ENCODE data around the gene ELK4. TPM values are rescaled to one million over a fixed set of nuclear protein-coding genes. Genes with fewer than 3 reads are reported as not detected.

ELK4 gene
- total and polyA plus RNA-seq, 2 of the 13 experiments (the other 11 are each of a cell fraction or from before 2014, with no cell fraction given), result 8.3 to 13.1 TPM

- TF ChIP-seq ZBTB39 (CRISPR knock-in tag; IDR thresholded peaks at IDR 0.05) (no peak), ZNF337 (CRISPR knock-in tag; IDR thresholded peaks at IDR 0.05; ENCODE audit: borderline replicate concordance, low read depth) (no peak), ZNF639 (CRISPR knock-in tag; conservative IDR thresholded peaks at IDR 0.05) (no peak), ZNF142 (CRISPR knock-in tag; IDR thresholded peaks at IDR 0.05) (no peak), MTF2 (CRISPR knock-in tag; IDR thresholded peaks at IDR 0.05; ENCODE audit: borderline replicate concordance) (no peak; the same call in 1 of the 2 replicates), SYNCRIP (IDR thresholded peaks at IDR 0.05; ENCODE audit: insufficient read depth, low read depth, low read length) (no peak), HINFP (CRISPR knock-in tag; IDR thresholded peaks at IDR 0.05; ENCODE audit: low read depth) (no peak), ZNF225 (CRISPR knock-in tag; IDR thresholded peaks at IDR 0.05) (0 out of 2 replicates have a peak, but pooled peaks have one; percentile 21), ZBTB8A (CRISPR knock-in tag; IDR thresholded peaks at IDR 0.05; ENCODE audit: borderline replicate concordance, low read depth) (no peak), TFAP4 (IDR thresholded peaks at IDR 0.05; ENCODE audit: borderline replicate concordance, low read depth) (peak; percentile 48; the same call in 1 of the 2 replicates), SRSF1 (optimal IDR thresholded peaks at IDR 0.05; ENCODE audit: low read depth, low read length) (no peak), ZNF614 (CRISPR knock-in tag; IDR thresholded peaks at IDR 0.05; ENCODE audit: borderline replicate concordance) (peak; percentile 48; the same call in 1 of the 2 replicates), PHF5A (CRISPR knock-in tag; IDR thresholded peaks at IDR 0.05; ENCODE audit: low read depth, unreplicated experiment) (no peak), KLF15 (CRISPR knock-in tag; IDR thresholded peaks at IDR 0.05; ENCODE audit: borderline replicate concordance) (no peak), ZNF33A (CRISPR knock-in tag; IDR thresholded peaks at IDR 0.05; ENCODE audit: borderline replicate concordance) (no peak)
Observed at GRCh38 chr1:205591522-205592351, 40.1 kb downstream of the ELK4 start (continued).
